PC-3 (cell line): ENCODE measurements around the gene CCL1. TPM values are rescaled to one million over a fixed set of nuclear protein-coding genes. Genes with fewer than 3 reads are reported as not detected.

Source experiments
- ATAC-seq: fragments of 200-7000 bp; cut with Tn5 transposase; 2 replicates; pipeline ENCODE4 v1.9.1; 2020; ENCODE audit warnings: mild to moderate bottlenecking, moderate library complexity
- BruUV-seq: library from RNA; stranded (reverse); fragments of 400-500 nt; replicated peaks from 2 replicates; lab custom pipeline; 2021; lab: Mats Ljungman, UMichigan
- CTCF ChIA-PET: fragments of 300-600 bp; sonication (Branson Sonifier 250); formaldehyde crosslinking; loops from one replicate; lab custom pipeline; 2022; ENCODE audit warnings: antibody characterized with exemption; lab: Charles Lee
- POLR2A ChIA-PET: fragments of 300-600 bp; sonication (Branson Sonifier 250); formaldehyde crosslinking; loops from one replicate; lab custom pipeline; 2022; ENCODE audit warnings: antibody characterized with exemption; ENCODE audit not compliant: unreplicated experiment; lab: Charles Lee
- DNase-seq: peaks from one replicate; pipeline ENCODE4 v3.0.0-alpha.2; 2015
- H2AFZ ChIP-seq: fragments of 300-600 bp; sonication (generic); 2 replicates; pipeline ENCODE4 v1.6.0; 2016; ENCODE audit warnings: antibody characterized with exemption, low read length
- H3F3A ChIP-seq: fragments of 300-600 bp; sonication (generic); one replicate; pipeline ENCODE4 v1.6.0; 2017; ENCODE audit warnings: antibody characterized with exemption, low read length, control low read depth, mild to moderate bottlenecking; ENCODE audit not compliant: unreplicated experiment
- H3K27ac ChIP-seq: fragments of 300-600 bp; sonication (generic); 2 replicates; pipeline ENCODE4 v1.5.1; 2016; ENCODE audit warnings: mild to moderate bottlenecking, low read length
- H3K27me3 ChIP-seq: fragments of 300-600 bp; sonication (generic); 2 replicates; pipeline ENCODE4 v1.6.1; 2016; ENCODE audit warnings: low read length, mixed read lengths
- H3K36me3 ChIP-seq: fragments of 300-600 bp; sonication (generic); 2 replicates; pipeline ENCODE4 v1.6.1; 2016; ENCODE audit warnings: low read depth, mixed run types, low read length, mixed read lengths
- H3K4me1 ChIP-seq: fragments of 300-600 bp; sonication (generic); 2 replicates; pipeline ENCODE4 v1.5.1; 2016; ENCODE audit warnings: low read length; ENCODE audit not compliant: insufficient read depth
- H3K4me2 ChIP-seq: fragments of 300-600 bp; sonication (generic); 2 replicates; pipeline ENCODE4 v1.6.0; 2016; ENCODE audit warnings: low read length
- H3K4me3 ChIP-seq: fragments of 300-600 bp; sonication (generic); 2 replicates; pipeline ENCODE4 v1.5.1; 2016; ENCODE audit warnings: mild to moderate bottlenecking, low read length, mixed read lengths
- H3K79me2 ChIP-seq: fragments of 300-600 bp; sonication (generic); 2 replicates; pipeline ENCODE4 v1.6.1; 2017; ENCODE audit warnings: low read length, mixed read lengths
- H3K9ac ChIP-seq: fragments of 300-600 bp; sonication (generic); 2 replicates; pipeline ENCODE4 v1.6.0; 2016; ENCODE audit warnings: mild to moderate bottlenecking, low read length
- H3K9me2 ChIP-seq: fragments of 300-600 bp; sonication (generic); replicated peaks from 2 replicates; pipeline ENCODE4 v1.6.1; 2016; ENCODE audit warnings: mixed run types, low read length, mixed read lengths
- H3K9me3 ChIP-seq: fragments of 300-600 bp; sonication (generic); 2 replicates; pipeline ENCODE4 v1.6.1; 2016; ENCODE audit warnings: low read length, mixed read lengths
- H4K20me1 ChIP-seq: fragments of 300-600 bp; sonication (generic); 2 replicates; pipeline ENCODE4 v1.6.1; 2016; ENCODE audit warnings: low read length, mixed read lengths
- CTCF ChIP-seq: fragments of 300-600 bp; sonication (generic); conservative IDR thresholded peaks from 2 replicates; pipeline ENCODE4 v1.5.1; 2017; ENCODE audit warnings: antibody characterized with exemption, low read depth, mild to moderate bottlenecking, low read length
- EZH2 ChIP-seq: fragments of 300-600 bp; sonication (generic); IDR thresholded peaks from one replicate; pipeline ENCODE4 v1.6.1; 2017; ENCODE audit warnings: antibody characterized with exemption, mild to moderate bottlenecking, low read length; ENCODE audit not compliant: unreplicated experiment
- EZH2phosphoT487 ChIP-seq: fragments of 300-600 bp; sonication (generic); IDR thresholded peaks from 2 replicates; pipeline ENCODE4 v1.6.1; 2018; ENCODE audit warnings: mild to moderate bottlenecking, antibody characterized with exemption, low read length, borderline replicate concordance
- intact Hi-C: fragments of 100-400 bp; cut with micrococcal nuclease; formaldehyde crosslinking; loops from 2 replicates; pipeline ENCODE4 v1.9.0; 2023
- total RNA-seq: library from RNA; depleted of rRNA; stranded (reverse); fragments of >200 nt; gene quantifications from 2 replicates; pipeline ENCODE4 v1.2.3, GENCODE V29; 2014

Gene CCL1
- total RNA-seq, 1 experiment from 2014 or later: not detected

GRCh38 chr17:34370376-34370996 is 7.5 kb upstream of the CCL1 start:
- BruUV-seq: no TSS peak
- no peaks in the 10 kb centered on the region for H3K9me3 ChIP-seq
- H3K36me3 ChIP-seq: no peaks in the 10 kb centered on the region
- no peaks in the 10 kb centered on the region for H3K27me3 ChIP-seq
- no peaks in the 10 kb centered on the region for H3K4me1 ChIP-seq
- DNase-seq (no peak), ATAC-seq (no peak)
- no peaks in the 10 kb centered on the region for H4K20me1 ChIP-seq
- intact Hi-C loops: no loop called here
- no peak overlapping the region for H3K4me2 ChIP-seq
- no peak overlapping the region for H3K4me3 ChIP-seq
- H3K79me2 ChIP-seq: no peaks in the 10 kb centered on the region
- CTCF ChIA-PET: no interaction called here
- no peaks in the 10 kb centered on the region for H3K9me2 ChIP-seq
- no peak overlapping the region for H2AFZ ChIP-seq
- H3K9ac ChIP-seq: no peak overlapping the region
- TF ChIP-seq EZH2phosphoT487 (no peak), CTCF (no peak), EZH2 (no peak)
- POLR2A ChIA-PET: no interaction called here
- H3K27ac ChIP-seq: no peak overlapping the region
- H3F3A ChIP-seq: no peaks in the 10 kb centered on the region

- H3K9me3 ChIP-seq: no peaks in the 10 kb centered on the region
- H4K20me1 ChIP-seq: no peaks in the 10 kb centered on the region
- no peak overlapping the region for H3K4me2 ChIP-seq
- ATAC-seq (no peak), DNase-seq (no peak)
- no peaks in the 10 kb centered on the region for H3K4me1 ChIP-seq
- CTCF ChIA-PET: no interaction called here
- H3K27ac ChIP-seq: no peak overlapping the region
- BruUV-seq: no TSS peak
- TF ChIP-seq EZH2: no peak
- TF ChIP-seq CTCF: no peak
- no peak for TF ChIP-seq EZH2phosphoT487
- H3K4me3 ChIP-seq: no peak overlapping the region
- POLR2A ChIA-PET: no interaction called here
- intact Hi-C loops: no loop called here
- H3K36me3 ChIP-seq: no peaks in the 10 kb centered on the region
- H2AFZ ChIP-seq: no peak overlapping the region
- no peak overlapping the region for H3K9ac ChIP-seq
- H3F3A ChIP-seq: no peaks in the 10 kb centered on the region
- H3K79me2 ChIP-seq: no peaks in the 10 kb centered on the region
- no peaks in the 10 kb centered on the region for H3K9me2 ChIP-seq
- H3K27me3 ChIP-seq: no peaks in the 10 kb centered on the region
These were observed 6.5 kb upstream of the CCL1 start for GRCh38 chr17:34369571-34369970.

- DNase-seq: no peak
- TF ChIP-seq EZH2phosphoT487 (no peak), CTCF (no peak), EZH2 (no peak)
- H3K9ac ChIP-seq: no peak overlapping the region
- H3K79me2 ChIP-seq: no peaks in the 10 kb centered on the region
- no peaks in the 10 kb centered on the region for H3F3A ChIP-seq
- no peaks in the 10 kb centered on the region for H3K27me3 ChIP-seq
- no peaks in the 10 kb centered on the region for H3K4me1 ChIP-seq
- H3K4me3 ChIP-seq: no peak overlapping the region
- ChIA-PET POLR2A (no interaction called here), CTCF (no interaction called here)
- H4K20me1 ChIP-seq: no peaks in the 10 kb centered on the region
- ATAC-seq: no peak
- H2AFZ ChIP-seq: no peak overlapping the region
- H3K9me2 ChIP-seq: no peaks in the 10 kb centered on the region
- no peak overlapping the region for H3K27ac ChIP-seq
- intact Hi-C loops: no loop called here
- H3K4me2 ChIP-seq: no peak overlapping the region
- BruUV-seq: no TSS peak
- no peaks in the 10 kb centered on the region for H3K9me3 ChIP-seq
- H3K36me3 ChIP-seq: no peaks in the 10 kb centered on the region
These were observed 6.0 kb upstream of the CCL1 start for GRCh38 chr17:34368946-34369500.
